HG02840 (cell line): ENCODE results near the gene LCN15.
"Not testable (repeated sequence)": the region's sequence is repeated elsewhere in the genome, so short reads cannot be mapped to it uniquely, and the experiment has no call there.

Source experiments
- ATAC-seq: cut with Tn5 transposase; IDR thresholded peaks from one replicate; pipeline ENCODE4 v1.9.1; 2021; ENCODE audit warnings: mild to moderate bottlenecking, moderate library complexity, moderate number of reproducible peaks; ENCODE audit not compliant: unreplicated experiment, low FRiP score

The LCN15 gene

DNA sequence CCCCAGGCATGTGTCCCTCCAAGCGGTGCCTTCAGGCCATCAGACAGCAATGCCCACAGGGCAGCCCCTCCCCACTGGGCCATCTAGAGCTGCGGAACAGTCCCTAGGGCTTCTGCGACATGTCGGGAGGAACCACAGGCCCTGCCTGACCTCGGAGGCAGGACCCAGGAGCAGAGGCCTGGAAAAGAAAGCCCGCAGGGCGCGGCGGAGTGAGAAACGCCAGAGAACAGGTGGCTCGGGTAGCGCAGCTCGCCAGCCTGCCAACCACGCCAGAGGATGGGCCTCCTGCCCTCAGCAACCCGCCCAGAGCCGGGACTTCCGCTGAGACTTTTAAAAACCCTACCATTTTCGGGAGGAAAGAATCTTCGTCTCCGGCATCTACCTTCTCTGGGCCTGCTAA lies 7.0 kb downstream of the LCN15 start:
- no peak for ATAC-seq

DNA sequence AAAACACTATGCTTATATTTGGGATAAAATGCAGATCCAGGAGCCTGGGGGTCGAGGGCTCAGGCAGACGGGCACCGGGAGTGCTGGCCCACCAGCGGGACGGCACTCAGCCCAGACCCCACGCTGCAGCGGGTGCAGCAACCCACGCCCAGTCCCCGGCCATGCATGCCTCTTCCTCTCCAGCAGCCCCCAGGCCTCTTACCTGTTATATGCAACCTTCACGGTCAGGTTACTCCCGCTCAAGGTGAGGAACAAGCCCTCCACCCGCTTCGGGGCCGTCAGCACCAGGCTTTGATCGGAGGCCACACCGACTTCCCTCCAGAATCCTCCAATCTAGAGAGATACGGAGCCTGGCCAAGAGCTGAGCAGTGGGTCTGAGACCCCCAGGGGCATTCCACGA lies 7.5 kb downstream of the LCN15 start:
- ATAC-seq, result no peak

DNA sequence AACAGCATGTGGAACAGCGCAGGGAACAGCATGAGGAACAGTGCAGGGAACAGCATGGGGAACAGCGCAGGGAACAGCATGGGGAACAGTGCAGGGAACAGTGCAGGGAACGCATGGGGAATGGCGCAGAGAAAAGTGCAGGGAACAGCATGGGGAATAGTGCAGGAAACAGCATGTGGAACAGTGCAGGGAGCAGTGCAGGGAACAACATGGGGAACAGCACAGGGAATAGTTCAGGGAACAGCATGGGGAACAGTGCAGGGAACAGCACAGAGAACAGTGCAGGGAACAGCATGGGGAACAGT lies 8.2 kb downstream of the LCN15 start:
- no peak for ATAC-seq

DNA sequence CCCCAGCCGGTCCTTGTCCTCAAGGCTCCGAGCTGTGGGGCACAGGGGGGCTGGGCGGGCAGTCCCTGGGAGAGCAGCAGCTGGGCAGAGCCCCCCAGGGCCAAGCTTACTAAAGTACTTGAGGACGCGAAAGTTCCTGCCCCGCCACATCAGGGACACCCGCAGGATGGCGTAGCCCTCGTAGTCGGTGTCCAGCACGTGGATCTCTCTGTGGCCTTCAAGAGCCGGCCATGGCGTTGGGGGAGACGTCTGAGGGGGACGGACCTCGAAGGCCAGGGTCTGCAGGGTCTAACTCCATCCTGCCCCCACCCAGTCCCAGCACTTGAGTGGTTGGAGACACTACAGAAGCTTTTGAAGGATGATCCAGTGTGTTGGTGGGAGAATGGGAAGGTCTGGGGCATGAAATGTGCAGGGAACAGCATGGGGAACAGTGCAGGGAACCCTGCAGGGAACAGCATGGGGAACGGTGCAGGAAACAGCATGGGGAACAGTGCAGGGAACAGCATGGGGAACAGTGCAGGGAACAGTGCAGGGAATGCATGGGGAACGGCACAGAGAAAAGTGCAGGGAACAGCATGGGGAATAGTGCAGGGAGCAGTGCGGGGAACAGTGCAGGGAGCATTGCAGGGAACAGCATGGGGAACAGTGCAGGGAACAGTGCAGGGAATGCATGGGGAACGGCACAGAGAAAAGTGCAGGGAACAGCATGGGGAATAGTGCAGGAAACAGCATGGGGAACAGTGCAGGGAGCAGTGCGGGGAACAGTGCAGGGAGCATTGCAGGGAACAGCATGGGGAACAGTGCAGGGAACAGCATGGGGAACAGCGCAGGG lies 8.8 kb downstream of the LCN15 start:
- not testable (repeated sequence) for ATAC-seq

DNA sequence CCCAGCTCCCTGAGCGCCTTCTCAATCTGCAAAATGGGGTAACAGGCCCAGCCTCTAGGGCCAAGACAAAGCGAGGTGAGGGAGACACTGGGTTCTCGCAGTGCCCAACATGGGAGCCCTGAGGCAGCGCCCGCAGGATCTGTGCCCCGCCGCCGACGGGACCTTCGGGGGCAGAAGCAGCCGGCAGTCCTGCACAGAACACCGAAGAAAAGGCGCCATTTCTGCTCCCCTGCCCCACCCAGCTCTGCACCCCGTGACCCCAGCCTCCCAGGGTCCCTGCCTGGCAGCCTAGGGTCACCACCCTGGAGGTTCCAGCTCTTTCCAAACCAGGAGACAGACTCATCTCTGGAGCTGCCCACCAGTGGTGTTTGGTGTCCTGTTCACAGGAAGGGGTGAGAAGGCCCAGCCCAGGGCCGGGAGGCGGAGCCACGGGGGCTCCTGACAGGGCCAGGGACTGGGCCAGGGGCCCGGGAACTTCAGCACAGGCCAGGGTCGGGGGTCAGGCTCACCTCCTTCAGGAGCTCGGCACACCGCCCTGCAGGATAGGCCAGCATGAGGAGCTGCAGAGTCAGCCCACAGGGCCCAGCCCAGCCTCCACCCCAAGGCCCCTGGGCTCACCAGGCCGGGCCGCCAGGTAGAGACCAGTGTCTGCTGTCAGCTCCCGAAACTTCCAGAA lies 9.6 kb downstream of the LCN15 start:
- no peak for ATAC-seq

DNA sequence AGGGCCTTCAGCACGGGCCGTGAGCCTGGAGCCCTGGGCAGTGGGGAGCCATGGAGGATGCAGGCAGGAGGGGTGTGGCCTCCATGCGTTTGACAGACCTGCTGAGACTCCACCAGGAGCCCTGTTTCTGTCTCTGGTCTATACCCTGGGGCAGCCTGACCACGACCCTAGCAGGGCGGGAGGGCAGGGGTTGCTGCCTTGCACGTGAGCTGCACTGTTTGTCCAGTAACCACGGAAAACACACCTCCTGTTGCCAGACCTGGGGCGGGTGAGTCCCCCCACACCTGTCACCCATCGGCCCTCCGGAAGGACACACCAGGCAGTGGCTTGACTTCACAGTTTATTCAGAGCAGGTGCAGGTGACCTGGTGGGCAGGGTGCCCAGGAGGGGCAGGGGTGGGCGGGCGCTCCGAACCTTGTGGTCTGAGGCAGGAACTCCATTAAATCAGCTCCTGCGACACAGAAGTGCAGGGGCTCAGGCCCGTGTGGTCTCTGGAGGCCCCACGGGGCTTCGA lies 10.2 kb downstream of the LCN15 start:
- no peak for ATAC-seq

DNA sequence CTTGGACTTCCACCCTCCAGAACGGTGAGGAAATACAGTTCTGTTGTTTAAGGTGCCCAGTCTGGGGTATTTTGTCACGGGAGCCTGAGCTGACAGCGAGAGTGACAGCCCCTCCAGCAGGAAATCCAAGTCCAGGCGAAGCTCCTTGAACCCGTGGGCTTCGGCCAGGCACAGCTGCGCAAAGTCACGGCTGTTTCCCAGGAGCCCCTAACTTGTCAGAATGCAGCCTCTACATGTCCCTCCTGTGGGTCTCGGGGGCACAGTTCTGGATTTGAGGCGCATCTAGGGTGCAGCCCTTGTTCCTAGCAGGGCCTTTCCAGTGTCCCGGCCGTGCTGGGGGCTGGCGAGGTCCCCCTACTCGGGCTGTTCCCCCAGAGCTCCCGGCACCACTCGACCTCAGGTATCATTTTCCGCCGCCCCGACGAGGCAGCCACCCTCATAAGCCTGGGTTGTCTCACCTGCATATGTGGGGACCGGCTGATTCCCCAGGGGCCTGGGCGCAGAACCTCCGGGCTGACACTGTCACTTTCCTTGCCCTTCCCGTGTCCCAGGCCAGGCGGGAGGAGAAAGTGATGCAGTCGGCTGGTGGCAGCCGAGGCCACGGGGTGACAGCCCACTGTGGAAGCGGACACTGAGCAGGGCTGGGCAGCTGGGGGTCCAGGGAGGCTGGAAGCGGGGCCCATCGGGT lies 10.8 kb downstream of the LCN15 start:
- no peak for ATAC-seq

DNA sequence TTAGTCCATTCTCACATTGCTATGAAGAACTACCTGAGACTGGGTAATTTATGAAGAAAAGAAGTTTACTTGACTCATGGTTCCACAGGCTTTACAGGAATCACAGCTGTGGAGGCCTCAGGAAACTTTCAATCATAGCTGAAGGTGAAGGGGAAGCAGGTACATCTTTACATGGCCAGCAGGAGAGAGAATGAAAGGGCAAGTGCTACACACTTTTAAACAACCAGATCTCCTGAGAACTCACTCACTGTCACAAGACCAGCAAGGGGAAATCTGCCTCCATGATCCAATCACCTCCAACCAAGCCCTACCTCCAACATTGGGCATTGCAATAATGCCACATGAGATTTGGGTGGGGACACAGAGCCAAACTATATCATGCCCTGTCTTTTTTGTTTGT lies 12.5 kb downstream of the LCN15 start:
- ATAC-seq, result no peak

DNA sequence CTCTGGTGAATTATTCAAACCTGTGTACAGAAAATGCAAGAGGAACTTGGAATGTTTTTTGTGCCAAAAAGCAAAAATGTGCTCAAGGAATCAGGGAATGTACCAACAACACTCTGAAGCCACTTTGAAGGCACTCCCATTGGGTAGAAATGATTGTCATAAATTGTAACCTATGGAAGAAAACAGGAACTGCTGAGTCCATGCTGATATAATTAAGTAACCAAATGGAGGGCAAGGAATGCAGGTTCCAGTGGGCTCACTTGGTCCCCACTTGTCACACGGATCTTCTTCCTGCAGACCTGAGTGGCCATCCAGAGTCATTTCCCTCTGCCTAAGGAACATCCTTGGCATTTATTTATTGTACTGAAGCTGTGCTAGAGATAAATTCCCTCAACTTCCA lies 13.1 kb downstream of the LCN15 start:
- no peak for ATAC-seq

DNA sequence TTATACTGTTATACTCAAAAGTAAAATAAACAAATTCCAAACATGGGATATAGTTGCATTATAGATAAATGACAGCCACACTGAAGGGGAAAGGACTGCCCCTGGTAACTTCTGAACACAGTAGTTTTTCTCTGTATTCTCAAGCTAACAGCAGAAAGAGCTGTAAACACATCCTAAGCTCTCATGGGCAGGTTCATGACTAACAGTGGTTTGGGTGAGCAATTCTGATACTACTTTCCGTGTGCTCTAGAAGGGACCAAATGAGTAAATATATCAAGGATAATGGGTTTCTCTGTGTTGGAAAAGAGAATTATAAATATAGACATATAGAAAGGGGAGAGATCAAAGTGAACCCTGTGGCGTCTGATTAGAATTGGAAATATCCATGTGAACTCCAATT lies 13.8 kb downstream of the LCN15 start:
- no peak for ATAC-seq

DNA sequence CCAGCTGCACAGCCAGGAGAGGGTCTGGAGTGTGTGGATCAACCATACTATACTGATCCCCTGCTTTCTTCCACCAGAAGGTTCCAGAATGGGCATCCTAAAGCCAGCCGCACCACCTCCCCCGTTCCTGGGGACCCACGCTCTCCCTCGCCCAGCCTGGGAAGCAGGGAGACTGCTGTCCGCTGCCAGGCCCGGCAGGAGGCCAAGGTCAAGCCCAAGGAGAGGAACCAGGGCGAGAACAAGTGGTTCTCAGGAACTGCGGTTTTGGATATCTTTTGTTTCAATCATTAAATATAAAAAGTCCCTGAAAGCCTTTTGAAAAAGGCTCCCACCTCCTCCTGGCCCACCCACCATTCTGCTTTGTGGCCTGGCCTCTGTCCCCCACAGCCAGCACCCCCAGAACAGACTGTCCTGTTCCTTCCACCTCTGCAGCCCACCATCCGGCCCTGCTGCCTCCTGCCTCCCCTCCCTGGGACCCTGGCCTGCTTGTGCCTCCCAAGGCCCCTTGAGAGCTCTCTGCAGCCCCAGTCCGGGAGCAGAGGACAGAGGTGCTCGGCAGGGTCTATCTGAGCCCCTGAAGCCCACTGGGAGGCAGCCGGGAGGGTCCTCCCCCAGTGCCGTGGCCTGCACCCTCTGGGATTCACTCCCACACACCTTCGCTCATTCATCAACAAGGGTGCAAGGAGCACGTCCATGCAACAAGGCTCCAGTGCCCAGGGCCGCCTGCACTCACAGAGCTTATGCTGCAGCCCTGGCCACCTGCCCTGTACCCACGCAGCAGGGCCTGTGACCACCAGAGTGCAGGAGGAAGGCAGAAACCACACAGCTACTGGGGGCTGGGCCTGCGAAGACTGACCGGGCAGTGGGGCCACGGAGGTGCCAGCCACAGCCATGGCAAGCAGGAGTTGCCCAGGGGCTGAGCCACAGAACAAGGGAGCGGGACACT lies 15.4 kb downstream of the LCN15 start:
- no peak for ATAC-seq

DNA sequence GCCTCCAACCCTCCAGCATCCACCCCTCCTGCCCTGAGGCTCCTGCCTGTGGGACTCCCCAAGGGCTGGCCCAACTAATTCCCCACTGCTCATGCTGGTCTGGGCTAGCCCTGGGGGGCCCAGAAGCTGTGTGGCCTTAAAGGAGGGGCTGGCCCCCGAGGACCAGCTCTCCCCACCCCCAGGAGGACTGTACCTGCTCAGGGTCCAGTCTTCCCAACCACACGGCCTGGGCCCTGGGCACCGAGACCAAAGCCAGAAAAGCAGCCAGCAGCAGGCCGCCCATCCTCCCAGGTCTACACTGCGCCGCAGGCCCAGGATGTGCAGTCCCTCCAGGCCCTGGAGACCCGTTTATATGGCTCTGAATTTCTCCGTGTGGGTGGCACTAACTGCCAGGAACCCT lies 16.1 kb downstream of the LCN15 start, which contains the start of gene LCN6:
Gene LCN6 (minus strand): TSS at position 325 of the 400 bp plus-strand sequence. CDS start 42 bp downstream, at position 283.
- ATAC-seq, result no peak

DNA sequence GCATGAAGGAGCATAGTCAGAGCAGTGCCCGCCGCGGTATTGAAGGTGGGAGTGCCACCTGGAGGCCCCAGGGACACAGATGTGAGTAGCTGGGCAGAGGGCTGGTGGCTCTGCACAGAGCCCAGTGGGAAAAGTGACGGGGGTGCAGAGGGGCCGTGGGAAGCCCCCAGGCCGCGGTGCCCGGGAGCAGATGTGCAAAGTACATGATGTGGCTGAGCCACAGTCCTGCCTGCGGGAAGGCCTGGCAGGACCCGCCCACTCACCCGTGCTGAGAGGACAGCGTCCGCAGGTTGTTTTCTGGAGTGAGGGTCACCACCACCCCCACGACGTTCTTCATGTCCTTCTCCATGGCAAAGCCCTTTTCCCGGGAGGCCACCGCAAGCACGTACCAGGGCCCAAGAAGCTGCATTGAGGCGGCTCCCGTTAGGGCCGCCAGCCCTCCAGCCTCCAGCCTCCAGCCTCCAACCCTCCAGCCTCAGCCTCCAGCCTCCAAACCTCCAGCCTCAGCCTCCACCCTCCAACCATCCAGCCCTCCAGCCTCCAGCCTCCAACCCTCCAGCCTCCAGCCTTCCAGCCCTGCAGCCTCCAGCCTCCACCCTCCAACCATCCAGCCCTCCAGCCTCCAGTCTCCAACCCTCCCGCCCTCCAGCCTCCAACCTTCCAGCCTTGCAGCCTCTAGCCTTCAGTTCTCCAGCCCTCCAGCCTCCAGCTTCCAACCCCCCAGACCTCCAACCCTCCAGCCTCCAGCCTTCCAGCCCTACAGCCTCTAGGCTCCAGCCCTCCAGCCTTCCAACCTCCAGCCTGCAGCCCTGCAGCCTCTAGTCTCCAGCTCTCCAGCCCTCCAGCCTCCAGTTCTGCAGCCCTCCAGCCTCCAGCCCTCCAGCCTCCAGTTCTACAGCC lies 16.9 kb downstream of the LCN15 start:
- ATAC-seq, result no peak

DNA sequence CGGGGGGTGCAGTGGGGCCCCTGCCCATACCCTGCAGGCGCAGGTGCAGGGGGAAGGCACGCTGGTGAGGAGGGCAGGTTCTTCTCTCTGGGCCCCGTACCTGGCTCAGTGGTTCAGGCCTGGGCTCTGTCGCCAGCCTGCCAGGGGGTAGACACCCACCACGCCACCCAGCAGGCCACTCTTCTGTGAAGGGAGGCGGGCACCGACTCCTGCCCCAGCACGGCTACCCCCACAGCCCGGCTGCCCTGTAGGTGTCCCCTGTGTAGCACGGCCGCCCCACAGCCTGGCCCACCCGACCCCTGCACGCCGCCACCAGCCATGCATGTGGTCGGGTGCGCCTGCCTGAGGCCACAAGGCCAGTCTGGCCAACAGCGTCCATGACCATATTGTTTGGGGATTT lies 17.7 kb downstream of the LCN15 start:
- ATAC-seq, result no peak

DNA sequence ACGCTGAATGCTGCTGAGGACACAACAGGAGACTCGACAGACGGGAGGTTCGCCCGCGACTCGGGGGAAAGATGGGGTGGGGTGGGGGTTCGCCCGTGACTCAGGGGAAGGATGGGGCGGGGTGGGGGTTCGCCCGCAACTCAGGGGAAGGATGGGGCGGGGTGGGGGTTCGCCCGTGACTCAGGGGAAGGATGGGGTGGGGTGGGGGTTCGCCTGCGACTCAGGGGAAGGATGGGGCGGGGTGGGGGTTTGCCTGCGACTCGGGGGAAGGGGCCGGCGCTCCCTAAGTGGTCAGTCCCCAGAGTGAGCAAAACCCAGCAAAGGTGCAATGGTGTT lies 18.2 kb downstream of the LCN15 start:
- ATAC-seq, result no peak

DNA sequence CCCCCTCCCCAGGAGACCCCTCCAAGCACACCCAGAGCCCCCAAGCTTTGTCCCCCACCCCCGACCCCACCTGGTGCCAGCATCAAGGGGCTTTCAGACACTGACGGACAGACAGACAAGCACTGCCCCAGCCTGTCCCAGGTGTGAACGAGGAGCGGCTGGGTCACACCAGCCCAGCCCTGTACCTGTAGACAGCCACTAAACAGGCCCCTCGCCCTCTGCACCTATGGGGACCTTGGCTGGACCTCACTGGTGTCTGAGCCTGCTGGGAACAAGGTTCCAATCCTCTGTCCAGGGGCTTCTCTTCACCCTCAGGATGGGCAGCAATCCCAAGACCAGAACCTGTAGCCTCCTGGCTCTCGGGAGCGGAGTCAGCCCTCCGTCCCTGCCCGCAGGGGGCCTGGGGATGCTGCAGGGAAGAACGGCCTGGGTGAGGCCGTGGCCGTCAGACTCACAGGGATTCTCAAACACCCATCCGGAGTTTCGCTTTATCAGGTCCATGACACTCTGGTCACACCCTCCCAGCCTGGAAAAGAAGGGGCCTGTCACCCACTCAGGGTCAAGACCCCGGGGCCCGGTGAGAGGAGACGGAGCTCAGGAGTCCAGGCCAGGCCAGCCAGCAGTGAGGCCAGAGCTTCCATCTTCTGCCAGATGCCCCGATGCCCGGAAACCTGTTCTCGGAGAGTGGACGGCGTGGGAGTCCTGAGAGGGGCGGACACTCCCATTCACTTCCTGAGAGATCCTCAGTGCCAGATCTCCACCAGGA lies 18.7 kb downstream of the LCN15 start:
- ATAC-seq, result no peak

DNA sequence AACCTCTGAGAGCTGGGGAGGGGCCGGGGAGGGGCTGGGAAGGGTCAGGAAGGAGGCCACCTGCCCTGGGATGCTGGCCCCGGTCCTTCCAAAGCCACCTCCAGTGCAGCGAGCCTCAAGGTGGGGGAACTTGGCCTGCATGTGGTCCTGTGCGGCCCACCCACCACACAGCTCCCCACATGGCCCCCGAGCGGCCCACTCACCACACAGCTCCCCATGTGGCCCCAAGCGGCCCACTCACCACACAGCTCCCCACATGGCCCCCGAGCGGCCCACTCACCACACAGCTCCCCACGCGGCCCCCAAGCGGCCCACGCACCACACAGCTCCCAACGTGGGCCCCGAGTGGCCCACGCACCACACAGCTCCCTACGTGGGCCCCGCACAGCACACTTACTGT lies 19.5 kb downstream of the LCN15 start:
- no peak for ATAC-seq

DNA sequence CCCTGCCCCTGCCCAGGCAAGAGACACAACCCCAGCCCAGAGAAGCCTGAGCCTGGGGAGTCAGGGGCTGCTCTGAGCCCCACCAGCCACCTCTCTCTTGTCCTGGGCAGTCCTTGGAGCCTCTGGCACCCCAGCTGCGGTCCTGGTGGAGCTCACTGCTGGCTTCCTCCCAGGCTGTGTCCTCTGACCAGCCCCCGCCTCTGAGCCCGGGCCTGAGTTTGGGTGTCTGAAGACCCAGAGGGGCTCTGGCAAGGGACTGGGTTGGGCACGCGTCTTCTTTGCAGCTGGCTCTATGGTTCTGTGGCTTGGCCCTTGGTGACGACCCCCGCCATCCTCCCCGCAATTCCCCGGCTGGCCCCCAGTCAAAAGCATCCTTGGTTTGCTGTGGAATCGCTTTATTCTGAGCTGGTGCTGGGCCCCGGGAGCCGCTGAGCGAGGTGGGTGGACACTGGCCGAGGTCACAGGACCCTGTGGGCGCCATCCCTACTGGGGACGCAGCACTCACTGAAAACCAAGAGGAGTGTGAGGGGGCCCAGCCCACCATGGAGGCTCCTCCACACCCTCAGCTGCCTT lies 20.6 kb downstream of the LCN15 start:
- no peak for ATAC-seq
